HCT116 (cell line): ENCODE measurements around the gene DDX3X. TPM values are rescaled to one million over a fixed set of nuclear protein-coding genes. Genes with fewer than 3 reads are reported as not detected.
"Not testable (repeated sequence)": the region's sequence is repeated elsewhere in the genome, so short reads cannot be mapped to it uniquely, and the experiment has no call there.

Experiments used
- ATAC-seq: fragments of 200-7000 bp; cut with Tn5 transposase; 2 replicates; pipeline ENCODE4 v1.9.1; 2020; ENCODE audit warnings: mild to moderate bottlenecking, moderate library complexity
- BruUV-seq: library from RNA; stranded (reverse); fragments of 400-500 nt; replicated peaks from 2 replicates; lab custom pipeline; 2021; lab: Mats Ljungman, UMichigan
- CTCF ChIA-PET: fragments of 300-600 bp; sonication (Branson Sonifier 250); formaldehyde crosslinking; loops from one replicate; lab custom pipeline; 2021; ENCODE audit warnings: antibody characterized with exemption; lab: Charles Lee
- POLR2A ChIA-PET: fragments of 300-600, 350-600 bp; sonication (Branson Sonifier 250); formaldehyde crosslinking; loops from one replicate; lab custom pipeline; 2021; ENCODE audit warnings: antibody characterized with exemption; lab: Charles Lee
- RAD21 ChIA-PET, 2 experiments: fragments of 300-600 bp; sonication (Branson Sonifier 250); formaldehyde crosslinking; loops; one replicate each; lab custom pipeline; 2023; ENCODE audit warnings: low total read pairs in 2 of 2; ENCODE audit not compliant: uncharacterized antibody in 2 of 2, unreplicated experiment in 2 of 2, low non-redundant PET in 1 of 2; lab: Charles Lee
- DNase-seq: peaks from one replicate; pipeline ENCODE4 v3.0.0-alpha.2; 2010; ENCODE audit warnings: low read depth, low spot score
- H2AFZ ChIP-seq: fragments of 200-600 bp; shearing (Covaris generic), sonication (generic); 2 replicates; pipeline ENCODE4 v1.6.1; 2017; ENCODE audit warnings: low read depth, mixed run types, mixed read lengths, antibody characterized with exemption, low read length; ENCODE audit not compliant: poor library complexity, severe bottlenecking
- H3K27ac ChIP-seq: 2 replicates; pipeline ENCODE4 v1.5.1; 2012; ENCODE audit warnings: low read depth, low read length
- H3K27me3 ChIP-seq: fragments of 200-600 bp; sonication (generic); 2 replicates; pipeline ENCODE4 v1.6.1; 2016; ENCODE audit warnings: mixed run types, low read length, mixed read lengths; ENCODE audit not compliant: insufficient read depth
- H3K36me3 ChIP-seq, 2 experiments: fragments of 200-500 bp in 1 of 2; fragments of 200-600 bp in 1 of 2; sonication (Bioruptor generic) in 1 of 2; sonication (generic) in 1 of 2; 2 replicates each; pipeline versions ENCODE4 v1.5.1 to v1.6.1; 2014 to 2016; ENCODE audit warnings: low read length in 2 of 2, inconsistent platforms in 1 of 2, mixed read lengths in 1 of 2, mixed run types in 1 of 2; ENCODE audit not compliant: insufficient read depth in 2 of 2, control insufficient read depth in 1 of 2
- H3K4me1 ChIP-seq, 2 experiments: fragments of 200-600 bp in 1 of 2; sonication (generic) in 1 of 2; 2 replicates each; pipeline versions ENCODE4 v1.5.1 to v1.6.1; 2012 to 2017; ENCODE audit warnings: low read length in 2 of 2, inconsistent platforms in 1 of 2, mild to moderate bottlenecking in 1 of 2, mixed read lengths in 1 of 2, mixed run types in 1 of 2, moderate library complexity in 1 of 2; ENCODE audit not compliant: insufficient read depth in 2 of 2, control insufficient read depth in 1 of 2
- H3K4me2 ChIP-seq: fragments of 200-600 bp; sonication (generic); 2 replicates; pipeline ENCODE4 v1.6.1; 2017; ENCODE audit warnings: mixed run types, low read length, mixed read lengths
- H3K4me3 ChIP-seq, 2 experiments: fragments of 200-600 bp in 1 of 2; sonication (generic) in 1 of 2; replicated peaks in 1 of 2; 2 replicates each; pipeline ENCODE4 v1.5.1; 2011 to 2016; ENCODE audit warnings: low read length in 2 of 2, control low read depth in 1 of 2, low read depth in 1 of 2, mild to moderate bottlenecking in 1 of 2, mixed read lengths in 1 of 2, mixed run types in 1 of 2
- H3K79me2 ChIP-seq: fragments of 200-600 bp; sonication (generic); 2 replicates; pipeline ENCODE4 v1.6.1; 2017; ENCODE audit warnings: mild to moderate bottlenecking, mixed run types, low read length, moderate library complexity, mixed read lengths; ENCODE audit not compliant: insufficient read depth
- H3K9ac ChIP-seq: fragments of 200-600 bp; sonication (generic); 2 replicates; pipeline ENCODE4 v1.6.1; 2016; ENCODE audit warnings: low read length, mixed read lengths
- H3K9me2 ChIP-seq: fragments of 200-600 bp; sonication (generic), shearing (Covaris generic); 2 replicates; pipeline ENCODE4 v1.6.1; 2017; ENCODE audit warnings: mixed run types, mild to moderate bottlenecking, moderate library complexity; ENCODE audit not compliant: insufficient read depth
- H3K9me3 ChIP-seq, 2 experiments: fragments of 200-500 bp in 1 of 2; fragments of 200-600 bp in 1 of 2; sonication (Bioruptor generic) in 1 of 2; sonication (generic) in 1 of 2; 2 replicates each; pipeline ENCODE4 v1.6.1; 2014 to 2017; ENCODE audit warnings: low read length in 2 of 2, mixed read lengths in 2 of 2, inconsistent platforms in 1 of 2, low read depth in 1 of 2, mild to moderate bottlenecking in 1 of 2, mixed run types in 1 of 2, moderate library complexity in 1 of 2; ENCODE audit not compliant: control insufficient read depth in 1 of 2, insufficient read depth in 1 of 2
- H4K20me1 ChIP-seq: fragments of 200-600 bp; sonication (generic), shearing (Covaris generic); 2 replicates; pipeline ENCODE4 v1.6.1; 2017; ENCODE audit warnings: mixed run types, mild to moderate bottlenecking, moderate library complexity; ENCODE audit not compliant: insufficient read depth
- CTCF ChIP-seq, 3 experiments: fragments of 200-600 bp in 1 of 3; sonication (generic) in 1 of 3; IDR thresholded peaks in 2 of 3; conservative IDR thresholded peaks in 1 of 3; 2 replicates each; pipeline ENCODE4 v1.5.1; 2012 to 2017; ENCODE audit warnings: low read depth in 2 of 3, low read length in 2 of 3, antibody characterized with exemption in 1 of 3, borderline replicate concordance in 1 of 3, control low read depth in 1 of 3, mild to moderate bottlenecking in 1 of 3, mixed read lengths in 1 of 3, mixed run types in 1 of 3, moderate library complexity in 1 of 3; ENCODE audit not compliant: insufficient read depth in 1 of 3
- ELF1 ChIP-seq: IDR thresholded peaks from 2 replicates; pipeline ENCODE4 v1.6.1; 2012; ENCODE audit warnings: low read depth, borderline replicate concordance
- EZH2phosphoT487 ChIP-seq: fragments of 200-600 bp; IDR thresholded peaks from 2 replicates; pipeline ENCODE4 v1.6.1; 2018; ENCODE audit warnings: antibody characterized with exemption, borderline replicate concordance
- YY1 ChIP-seq: IDR thresholded peaks from 2 replicates; pipeline ENCODE4 v1.6.1; 2011; ENCODE audit warnings: low read length, low read depth, moderate library complexity, mild to moderate bottlenecking; ENCODE audit not compliant: insufficient replicate concordance; ENCODE audit errors: extremely low read depth
- ZFX ChIP-seq: fragments of 450-650 bp; IDR thresholded peaks from 2 replicates; pipeline ENCODE4 v1.6.1; 2017
- intact Hi-C: fragments of 100-400 bp; cut with micrococcal nuclease; formaldehyde crosslinking; loops from 2 replicates; pipeline ENCODE4 v1.10.0; 2022
- total RNA-seq: library from RNA; stranded (reverse); gene quantifications from one replicate; pipeline ENCODE4 v1.2.1, GENCODE V29; 2021; ENCODE audit not compliant: unreplicated experiment
- TF ChIP-seq, protein P1 (sequence below): IDR thresholded peaks from 2 replicates; pipeline ENCODE4 v1.6.1; 2011; ENCODE audit warnings: mild to moderate bottlenecking, low read length, moderate library complexity; ENCODE audit not compliant: insufficient replicate concordance; ENCODE audit errors: extremely low read depth

Gene DDX3X
- total RNA-seq, 1 experiment from 2014 or later: 253 TPM

- no peak overlapping the region for H3K9ac ChIP-seq
- H3K36me3 ChIP-seq: no peaks in the 10 kb centered on the region
- POLR2A ChIA-PET: no interaction called here
- H3K27me3 ChIP-seq: no peaks in the 10 kb centered on the region
- H4K20me1 ChIP-seq: no peaks in the 10 kb centered on the region
- no peak overlapping the region for H2AFZ ChIP-seq
- no TSS peak for BruUV-seq
- H3K9me3 ChIP-seq: no peaks in the 10 kb centered on the region
- no peak overlapping the region for H3K27ac ChIP-seq
- CTCF ChIA-PET: no interaction called here
- DNase-seq: no peak
- peaks cover 0 to 10% of the 10 kb centered on the region in 2 experiments; a peak in 1 of 4 replicates for H3K4me1 ChIP-seq
- ATAC-seq: no peak
- H3K79me2 ChIP-seq: no peaks in the 10 kb centered on the region
- intact Hi-C loops: no loop called here
- H3K4me2 ChIP-seq: no peak overlapping the region
- no peak overlapping the region for H3K4me3 ChIP-seq
- H3K9me2 ChIP-seq: no peaks in the 10 kb centered on the region
- TF ChIP-seq ELF1 (no peak), YY1 (no peak), EZH2phosphoT487 (no peak), CTCF (IDR thresholded peaks at IDR 0.05 in 2 of 3, conservative IDR thresholded peaks at IDR 0.05 in 1 of 3; ENCODE audit: borderline replicate concordance in 1 of 3, insufficient read depth in 1 of 3, low read depth in 2 of 3, low read length in 2 of 3) (no peak), ZFX (no peak)
- TF ChIP-seq, protein P1, sequence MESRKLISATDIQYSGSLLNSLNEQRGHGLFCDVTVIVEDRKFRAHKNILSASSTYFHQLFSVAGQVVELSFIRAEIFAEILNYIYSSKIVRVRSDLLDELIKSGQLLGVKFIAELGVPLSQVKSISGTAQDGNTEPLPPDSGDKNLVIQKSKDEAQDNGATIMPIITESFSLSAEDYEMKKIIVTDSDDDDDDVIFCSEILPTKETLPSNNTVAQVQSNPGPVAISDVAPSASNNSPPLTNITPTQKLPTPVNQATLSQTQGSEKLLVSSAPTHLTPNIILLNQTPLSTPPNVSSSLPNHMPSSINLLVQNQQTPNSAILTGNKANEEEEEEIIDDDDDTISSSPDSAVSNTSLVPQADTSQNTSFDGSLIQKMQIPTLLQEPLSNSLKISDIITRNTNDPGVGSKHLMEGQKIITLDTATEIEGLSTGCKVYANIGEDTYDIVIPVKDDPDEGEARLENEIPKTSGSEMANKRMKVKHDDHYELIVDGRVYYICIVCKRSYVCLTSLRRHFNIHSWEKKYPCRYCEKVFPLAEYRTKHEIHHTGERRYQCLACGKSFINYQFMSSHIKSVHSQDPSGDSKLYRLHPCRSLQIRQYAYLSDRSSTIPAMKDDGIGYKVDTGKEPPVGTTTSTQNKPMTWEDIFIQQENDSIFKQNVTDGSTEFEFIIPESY: no peak
- TF ChIP-seq, all 23 proteins: peak for 0
- RAD21 ChIA-PET: no interaction called here
Observed at GRCh38 chrX:41409006-41409405, 75.0 kb downstream of the DDX3X start.

- BruUV-seq: not testable (repeated sequence)
Observed at GRCh38 chrX:41411222-41411621, 77.3 kb downstream of the DDX3X start.

More at GRCh38 chrX:41411222-41411621, 77.3 kb downstream of the DDX3X start:
- H3K9me2 ChIP-seq, H3K9ac ChIP-seq, CTCF ChIA-PET, H4K20me1 ChIP-seq, intact Hi-C loops, ATAC-seq, H3K9me3 ChIP-seq, H3K27ac ChIP-seq, H3K4me3 ChIP-seq, H3K4me2 ChIP-seq, H2AFZ ChIP-seq, H3K27me3 ChIP-seq, RAD21 ChIA-PET, H3K4me1 ChIP-seq, POLR2A ChIA-PET, DNase-seq, H3K79me2 ChIP-seq, H3K36me3 ChIP-seq: not testable (repeated sequence)
